GM19372 (cell line): ENCODE data around the gene ST6GAL2.

Source experiments
- ATAC-seq: cut with Tn5 transposase; IDR thresholded peaks from one replicate; pipeline ENCODE4 v1.9.1; 2021; ENCODE audit warnings: mild to moderate bottlenecking, low read depth, moderate library complexity; ENCODE audit not compliant: unreplicated experiment

The ST6GAL2 gene

GRCh38 chr2:106866641-106867040 is 19.3 kb downstream of the ST6GAL2 start:
- ATAC-seq, result no peak

- no peak for ATAC-seq
Measured at GRCh38 chr2:106864051-106864450, 21.9 kb downstream of the ST6GAL2 start.

- ATAC-seq, result no peak
Measured at GRCh38 chr2:106863387-106863786, 22.6 kb downstream of the ST6GAL2 start.

GRCh38 chr2:106859498-106859897 is 26.5 kb downstream of the ST6GAL2 start:
- no peak for ATAC-seq

GRCh38 chr2:106858810-106859209 is 27.2 kb downstream of the ST6GAL2 start:
- ATAC-seq, result no peak

- ATAC-seq, result no peak
Measured at GRCh38 chr2:106857882-106858478, 28.0 kb downstream of the ST6GAL2 start.

GRCh38 chr2:106853631-106854030 is 32.3 kb downstream of the ST6GAL2 start:
- ATAC-seq, result no peak

GRCh38 chr2:106851881-106852501 is 34.0 kb downstream of the ST6GAL2 start:
- ATAC-seq, result no peak

GRCh38 chr2:106851087-106851874 is 34.7 kb downstream of the ST6GAL2 start:
- no peak for ATAC-seq

- ATAC-seq, result no peak
Measured at GRCh38 chr2:106849253-106849652, 36.7 kb downstream of the ST6GAL2 start.

GRCh38 chr2:106847366-106847765 is 38.6 kb downstream of the ST6GAL2 start:
- no peak for ATAC-seq

GRCh38 chr2:106845716-106846115 is 40.3 kb downstream of the ST6GAL2 start:
- ATAC-seq, result no peak

- ATAC-seq, result no peak
Measured at GRCh38 chr2:106843910-106844250, 42.1 kb downstream of the ST6GAL2 start.

GRCh38 chr2:106843001-106843909 is 42.7 kb downstream of the ST6GAL2 start:
- no peak for ATAC-seq

GRCh38 chr2:106841886-106842645 is 43.9 kb downstream of the ST6GAL2 start:
- no peak for ATAC-seq

GRCh38 chr2:106840818-106841217 is 45.1 kb downstream of the ST6GAL2 start:
- ATAC-seq, result no peak

GRCh38 chr2:106839849-106840595 is 45.9 kb downstream of the ST6GAL2 start:
- no peak for ATAC-seq

GRCh38 chr2:106833256-106833655 is 52.7 kb downstream of the ST6GAL2 start:
- ATAC-seq, result no peak

- no peak for ATAC-seq
Measured at GRCh38 chr2:106831816-106832569, 54.0 kb downstream of the ST6GAL2 start.
